T-cell (primary cell): ENCODE measurements around the gene TSPEAR. TPM values are rescaled to one million over a fixed set of nuclear protein-coding genes. Genes with fewer than 3 reads are reported as not detected.
"Not testable (repeated sequence)": the region's sequence is repeated elsewhere in the genome, so short reads cannot be mapped to it uniquely, and the experiment has no call there.

Source experiments
- ATAC-seq, 4 experiments: fragments of 200-7000 bp in 3 of 4; fragments of 150-1000 bp in 1 of 4; cut with Tn5 transposase; replicated peaks in 1 of 4; 1 replicate in 3 of 4; 2 replicates in 1 of 4; pipeline ENCODE4 v1.10.0; 2021; ENCODE audit warnings: moderate library complexity in 3 of 4, mild to moderate bottlenecking in 2 of 4, moderate number of reproducible peaks in 1 of 4
- CTCF ChIA-PET, 2 donors: fragments of 300-600 bp; sonication (Branson Sonifier 250); formaldehyde crosslinking; loops; one replicate each; lab custom pipeline; 2022; ENCODE audit warnings: antibody characterized with exemption in 2 of 2; lab: Charles Lee
- POLR2A ChIA-PET, 2 donors: fragments of 300-600 bp; sonication (Branson Sonifier 250); formaldehyde crosslinking; loops; one replicate each; lab custom pipeline; 2022; ENCODE audit warnings: antibody characterized with exemption in 2 of 2; lab: Charles Lee
- DNase-seq, 35 experiments: peaks; one replicate each; pipeline versions ENCODE4 v3.0.0 to v3.0.0-alpha.2; 2013 to 2023
- H3K27ac ChIP-seq: one replicate; pipeline ENCODE4 v1.5.1; 2013; ENCODE audit warnings: low read length
- H3K27me3 ChIP-seq, 2 experiments: replicated peaks in 1 of 2; 1 replicate in 1 of 2; 2 replicates in 1 of 2; pipeline versions ENCODE4 v1.6.1 to v1.7.0; 2013; ENCODE audit warnings: low read length in 1 of 2, mixed read lengths in 1 of 2; ENCODE audit not compliant: control insufficient read depth in 2 of 2, insufficient read depth in 2 of 2; ENCODE audit errors: extremely low read depth in 1 of 2
- H3K36me3 ChIP-seq, 2 donors: 1 replicate in 1 of 2; 2 replicates in 1 of 2; pipeline versions ENCODE4 v1.6.1 to v1.7.0; 2013; ENCODE audit warnings: low read length in 1 of 2; ENCODE audit not compliant: control insufficient read depth in 2 of 2, insufficient read depth in 1 of 2; ENCODE audit errors: extremely low read depth in 1 of 2
- H3K4me1 ChIP-seq, 2 experiments: 1 replicate in 1 of 2; 2 replicates in 1 of 2; pipeline versions ENCODE4 v1.6.1 to v1.7.0; 2013; ENCODE audit warnings: low read length in 2 of 2, mixed read lengths in 1 of 2; ENCODE audit not compliant: insufficient read depth in 2 of 2, control insufficient read depth in 1 of 2; ENCODE audit errors: extremely low read depth in 1 of 2
- H3K4me3 ChIP-seq, 2 donors: 1 replicate in 1 of 2; 2 replicates in 1 of 2; pipeline versions ENCODE4 v1.5.1 to v1.7.0; 2013; ENCODE audit warnings: mild to moderate bottlenecking in 2 of 2, low read length in 1 of 2, moderate library complexity in 1 of 2; ENCODE audit not compliant: control insufficient read depth in 1 of 2; ENCODE audit errors: extremely low read depth in 1 of 2
- H3K9me3 ChIP-seq: 2 replicates; pipeline ENCODE4 v1.7.0; 2013
- H3K27ac Mint-ChIP-seq, 2 donors: one replicate each; pipeline ENCODE4 v1.8.0; 2020 to 2021; ENCODE audit warnings: mild to moderate bottlenecking in 2 of 2, mixed read lengths in 2 of 2
- H3K27me3 Mint-ChIP-seq, 2 donors: one replicate each; pipeline ENCODE4 v1.8.0; 2021 to 2022; ENCODE audit warnings: mixed read lengths in 2 of 2
- H3K36me3 Mint-ChIP-seq: one replicate; pipeline ENCODE4 v1.8.0; 2021; ENCODE audit warnings: mixed read lengths
- H3K4me1 Mint-ChIP-seq, 3 donors: one replicate each; pipeline ENCODE4 v1.8.0; 2020 to 2022; ENCODE audit warnings: mixed read lengths in 3 of 3, mild to moderate bottlenecking in 1 of 3
- H3K4me3 Mint-ChIP-seq, 3 donors: one replicate each; pipeline ENCODE4 v1.8.0; 2020 to 2022; ENCODE audit warnings: mild to moderate bottlenecking in 3 of 3, mixed read lengths in 3 of 3, moderate library complexity in 3 of 3
- H3K9me3 Mint-ChIP-seq, 3 donors: one replicate each; pipeline ENCODE4 v1.8.0; 2020 to 2022; ENCODE audit warnings: mixed read lengths in 3 of 3
- WGBS: methylation state at CpG from one replicate; pipeline ENCODE4 v1.1.5; 2013; ENCODE audit warnings: missing lambda C conversion rate; ENCODE audit not compliant: insufficient coverage; 5-methylcytosine and 5-hydroxymethylcytosine counted together
- total RNA-seq, 35 experiments: library from RNA in 6 of 35; stranded (reverse) in 6 of 35; fragments of 120-200 nt in 1 of 35; gene quantifications; one replicate each; pipeline versions ENCODE4 v1.2.1 to v1.2.4 and lab custom pipeline; 2013 to 2026

TSPEAR gene
- total RNA-seq, 5 donors from 2014 or later (not counting 1 experiment from before 2014, with no cell fraction given), result not detected

DNA sequence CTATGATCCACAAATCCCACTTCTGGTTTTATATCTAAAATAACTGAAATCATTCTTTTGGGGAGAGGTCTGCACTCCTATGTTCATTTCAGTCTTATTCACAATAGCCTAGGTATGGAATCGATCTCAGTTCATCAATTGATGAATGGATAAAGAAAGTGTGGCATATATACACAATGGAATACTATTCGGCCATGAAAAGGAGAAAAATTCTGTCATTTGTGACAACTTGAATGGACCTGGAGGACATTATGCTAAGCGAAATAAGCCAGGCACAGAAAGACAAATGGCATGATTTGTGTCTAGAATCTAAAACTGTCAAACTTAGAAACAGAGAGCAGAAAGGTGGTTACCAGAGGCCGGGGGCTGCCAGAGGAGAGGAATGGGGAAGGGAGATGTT is 104.9 kb downstream of the TSPEAR start:
- Histone ChIP-seq H3K27me3 (peaks cover 0 to 24% of the 10 kb centered on the region in 2 experiments), H3K4me1 (no peaks in the 10 kb centered on the region), H3K27ac (no peak overlapping the region), H3K4me3 (no peak overlapping the region), H3K36me3 (no peaks in the 10 kb centered on the region), H3K9me3 (no peaks in the 10 kb centered on the region)
- Mint-ChIP-seq H3K36me3 (peaks cover 6% of the 10 kb centered on the region), H3K4me3 (no peak overlapping the region), H3K27ac (no peak overlapping the region), H3K27me3 (peaks cover 6 to 18% of the 10 kb centered on the region in 2 donors), H3K9me3 (peaks cover 12 to 30% (median 16%) of the 10 kb centered on the region in 3 donors), H3K4me1 (peaks cover 0 to 5% (median 0%) of the 10 kb centered on the region in 3 donors)
- WGBS, result 75% methylated on average over 2 of the region's 4 CpGs
- DNase-seq (no peak), ATAC-seq (no peak)
- POLR2A ChIA-PET, result no interaction called here
- CTCF ChIA-PET, result no interaction called here

- WGBS, result 91% methylated on average over 2 of the region's 8 CpGs
- CTCF ChIA-PET, result no interaction called here
- no peaks in the 10 kb centered on the region for H3K4me1 ChIP-seq
- no peak overlapping the region for H3K27ac ChIP-seq
- Mint-ChIP-seq H3K9me3 (peaks cover 2 to 8% (median 3%) of the 10 kb centered on the region in 3 donors), H3K27ac (no peak overlapping the region), H3K4me1 (peaks cover 0 to 5% (median 0%) of the 10 kb centered on the region in 3 donors), H3K4me3 (no peak overlapping the region), H3K27me3 (peaks cover 6 to 21% of the 10 kb centered on the region in 2 donors), H3K36me3 (peaks cover 3% of the 10 kb centered on the region)
- POLR2A ChIA-PET, result no interaction called here
- H3K9me3 ChIP-seq, result no peaks in the 10 kb centered on the region
- H3K4me3 ChIP-seq, result peak overlapping the region in 1 of 2 donors; percentile 23
- H3K27me3 ChIP-seq, result peaks cover 0 to 28% of the 10 kb centered on the region in 2 experiments
- DNase-seq (no peak), ATAC-seq (no peak)
- no peaks in the 10 kb centered on the region for H3K36me3 ChIP-seq
Observed at GRCh38 chr21:44603911-44604310, 107.5 kb downstream of the TSPEAR start.

GRCh38 chr21:44603109-44603875 is 108.1 kb downstream of the TSPEAR start:
- H3K4me1 Mint-ChIP-seq, result peaks cover 0 to 5% (median 0%) of the 10 kb centered on the region in 3 donors
- ChIA-PET POLR2A (no interaction called here), CTCF (no interaction called here)
- WGBS, result 61% methylated on average over 15 of the region's 17 CpGs
- peaks cover 6 to 20% of the 10 kb centered on the region in 2 donors for H3K27me3 Mint-ChIP-seq
- no peaks in the 10 kb centered on the region for H3K36me3 ChIP-seq
- DNase-seq (no peak), ATAC-seq (no peak)
- no peak overlapping the region for H3K27ac Mint-ChIP-seq
- H3K4me1 ChIP-seq, result no peaks in the 10 kb centered on the region
- H3K4me3 ChIP-seq, result peak overlapping the region in 1 of 2 donors; percentile 23
- no peaks in the 10 kb centered on the region for H3K9me3 ChIP-seq
- H3K27me3 ChIP-seq, result peaks cover 0 to 28% of the 10 kb centered on the region in 2 experiments
- peaks cover 5% of the 10 kb centered on the region for H3K36me3 Mint-ChIP-seq
- H3K27ac ChIP-seq, result no peak overlapping the region
- H3K9me3 Mint-ChIP-seq, result peaks cover 5 to 12% (median 6%) of the 10 kb centered on the region in 3 donors
- H3K4me3 Mint-ChIP-seq, result no peak overlapping the region

- WGBS, result 87% methylated on average over 20 of the region's 21 CpGs
- no peak for ATAC-seq
- ChIA-PET CTCF (no interaction called here), POLR2A (no interaction called here)
- DNase-seq, result no peak
- Histone ChIP-seq H3K27ac (no peak overlapping the region), H3K27me3 (peaks cover 0 to 28% of the 10 kb centered on the region in 2 experiments), H3K4me1 (no peaks in the 10 kb centered on the region), H3K36me3 (no peaks in the 10 kb centered on the region), H3K4me3 (no peak overlapping the region), H3K9me3 (no peaks in the 10 kb centered on the region)
- Mint-ChIP-seq H3K9me3 (peaks cover 5 to 16% (median 6%) of the 10 kb centered on the region in 3 donors), H3K27me3 (peaks cover 3 to 19% of the 10 kb centered on the region in 2 donors), H3K4me3 (no peak overlapping the region), H3K27ac (no peak overlapping the region), H3K36me3 (peaks cover 5% of the 10 kb centered on the region), H3K4me1 (peaks cover 0 to 5% (median 0%) of the 10 kb centered on the region in 3 donors)
Observed at GRCh38 chr21:44602463-44602850, 108.9 kb downstream of the TSPEAR start.

DNA sequence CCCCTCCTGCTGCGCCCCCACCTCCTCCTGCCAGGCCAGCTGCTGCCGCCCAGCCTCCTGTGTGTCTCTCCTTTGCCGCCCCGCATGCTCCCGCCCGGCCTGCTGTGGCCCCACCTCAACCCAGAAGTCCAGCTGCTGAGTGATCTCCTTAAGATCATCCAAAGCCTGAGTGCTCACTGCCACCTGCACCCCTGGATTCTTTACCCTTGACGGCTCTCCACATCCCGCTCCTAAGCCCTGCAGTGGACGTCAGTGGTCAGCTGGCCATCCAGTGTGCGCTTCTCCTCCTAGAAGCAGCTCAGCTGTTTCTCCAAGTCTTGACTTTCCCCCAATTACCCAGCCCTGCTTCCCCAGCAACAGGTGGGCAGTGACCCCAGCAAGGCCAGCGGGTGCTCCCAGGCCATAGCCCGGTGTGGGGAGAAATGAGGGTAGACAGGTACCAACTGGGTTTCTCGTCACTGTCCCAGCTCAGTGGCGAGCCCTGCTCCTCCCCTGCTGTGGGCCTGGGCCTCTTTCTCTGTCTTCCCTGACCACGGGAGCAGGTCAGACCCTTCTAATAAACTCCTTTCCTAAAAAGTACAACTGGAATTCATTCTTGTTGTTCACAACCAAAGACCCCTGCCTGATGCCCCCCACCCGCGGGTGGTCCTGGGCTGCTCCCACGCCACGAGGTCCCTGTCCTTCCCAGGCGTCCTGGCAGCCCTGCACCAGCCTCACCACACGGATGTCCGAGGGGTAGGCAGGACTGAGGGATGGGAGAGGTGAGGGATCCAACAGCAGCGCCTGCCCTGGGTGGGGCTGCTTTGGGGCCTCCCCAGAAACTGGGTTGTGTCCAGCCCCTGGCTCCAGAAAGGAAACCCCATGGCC is 109.5 kb downstream of the TSPEAR start:
- no peak overlapping the region for H3K4me3 Mint-ChIP-seq
- POLR2A ChIA-PET, result no interaction called here
- WGBS, result 86% methylated on average over 15 of the region's 23 CpGs

DNA sequence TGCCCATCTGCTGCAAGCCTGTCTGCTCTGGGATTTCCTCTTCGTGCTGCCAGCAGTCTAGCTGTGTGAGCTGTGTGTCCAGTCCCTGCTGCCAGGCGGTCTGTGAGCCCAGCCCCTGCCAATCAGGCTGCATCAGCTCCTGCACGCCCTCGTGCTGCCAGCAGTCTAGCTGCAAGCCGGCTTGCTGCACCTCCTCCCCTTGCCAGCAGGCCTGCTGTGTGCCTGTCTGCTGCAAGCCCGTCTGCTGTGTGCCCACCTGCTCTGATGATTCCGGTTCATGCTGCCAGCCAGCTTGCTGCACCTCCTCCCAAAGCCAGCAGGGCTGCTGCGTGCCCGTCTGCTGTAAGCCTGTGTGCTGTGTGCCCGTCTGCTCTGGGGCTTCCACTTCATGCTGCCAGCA is 110.3 kb downstream of the TSPEAR start:
- H3K9me3 ChIP-seq, H3K4me3 Mint-ChIP-seq, POLR2A ChIA-PET, CTCF ChIA-PET, H3K36me3 ChIP-seq, DNase-seq, H3K4me1 Mint-ChIP-seq, H3K27ac ChIP-seq, ATAC-seq, H3K4me1 ChIP-seq, H3K27ac Mint-ChIP-seq, H3K36me3 Mint-ChIP-seq, H3K4me3 ChIP-seq: not testable (repeated sequence)
- H3K27me3 ChIP-seq, result peaks cover 0 to 28% of the 10 kb centered on the region in 2 experiments
- Mint-ChIP-seq H3K9me3 (peaks cover 5 to 10% (median 6%) of the 10 kb centered on the region in 3 donors), H3K27me3 (peaks cover 0 to 15% of the 10 kb centered on the region in 2 donors)
- WGBS, result 70% methylated on average over 9 of the region's 10 CpGs

More for the DNA sequence above, 109.5 kb downstream of the TSPEAR start:
- Mint-ChIP-seq H3K36me3 (peaks cover 5% of the 10 kb centered on the region), H3K27ac (no peak overlapping the region), H3K4me1 (peaks cover 0 to 5% (median 0%) of the 10 kb centered on the region in 3 donors), H3K27me3 (peaks cover 3 to 19% of the 10 kb centered on the region in 2 donors), H3K9me3 (peaks cover 5 to 16% (median 6%) of the 10 kb centered on the region in 3 donors)
- Histone ChIP-seq H3K27me3 (peaks cover 0 to 28% of the 10 kb centered on the region in 2 experiments), H3K27ac (no peak overlapping the region), H3K4me1 (no peaks in the 10 kb centered on the region), H3K4me3 (no peak overlapping the region), H3K36me3 (no peaks in the 10 kb centered on the region), H3K9me3 (no peaks in the 10 kb centered on the region)
- ATAC-seq (no peak), DNase-seq (no peak)
- CTCF ChIA-PET, result no interaction called here
